GM23248 (cell line): ENCODE results near the gene ZNF197.
"Not testable (repeated sequence)": the region's sequence is repeated elsewhere in the genome, so short reads cannot be mapped to it uniquely, and the experiment has no call there.

Experiments
- EZH2 ChIP-seq: fragments of 200-600 bp; sonication (generic); IDR thresholded peaks from 2 replicates; pipeline ENCODE4 v1.6.1; 2018; ENCODE audit warnings: antibody characterized with exemption, mild to moderate bottlenecking; ENCODE audit not compliant: insufficient read depth, poor library complexity, severe bottlenecking
- EZH2phosphoT487 ChIP-seq: fragments of 200-600 bp; sonication (generic); IDR thresholded peaks from 2 replicates; pipeline ENCODE4 v1.6.1; 2018; ENCODE audit warnings: antibody characterized with exemption, moderate library complexity, mild to moderate bottlenecking, low read depth; ENCODE audit not compliant: insufficient read depth

- TF ChIP-seq EZH2, EZH2phosphoT487: not testable (repeated sequence)
These were observed 48.6 kb downstream of the ZNF197 start for GRCh38 chr3:44673466-44673865.
